Inflammatory macrophage treated with lipopolysaccharide for 4 hours (primary cell): ENCODE measurements around the gene LGI2.
"Not testable (repeated sequence)": the region's sequence is repeated elsewhere in the genome, so short reads cannot be mapped to it uniquely, and the experiment has no call there.

Experiments
- DNase-seq: peaks from one replicate; pipeline ENCODE4 v3.0.0-alpha.2; 2020

LGI2 gene

DNA sequence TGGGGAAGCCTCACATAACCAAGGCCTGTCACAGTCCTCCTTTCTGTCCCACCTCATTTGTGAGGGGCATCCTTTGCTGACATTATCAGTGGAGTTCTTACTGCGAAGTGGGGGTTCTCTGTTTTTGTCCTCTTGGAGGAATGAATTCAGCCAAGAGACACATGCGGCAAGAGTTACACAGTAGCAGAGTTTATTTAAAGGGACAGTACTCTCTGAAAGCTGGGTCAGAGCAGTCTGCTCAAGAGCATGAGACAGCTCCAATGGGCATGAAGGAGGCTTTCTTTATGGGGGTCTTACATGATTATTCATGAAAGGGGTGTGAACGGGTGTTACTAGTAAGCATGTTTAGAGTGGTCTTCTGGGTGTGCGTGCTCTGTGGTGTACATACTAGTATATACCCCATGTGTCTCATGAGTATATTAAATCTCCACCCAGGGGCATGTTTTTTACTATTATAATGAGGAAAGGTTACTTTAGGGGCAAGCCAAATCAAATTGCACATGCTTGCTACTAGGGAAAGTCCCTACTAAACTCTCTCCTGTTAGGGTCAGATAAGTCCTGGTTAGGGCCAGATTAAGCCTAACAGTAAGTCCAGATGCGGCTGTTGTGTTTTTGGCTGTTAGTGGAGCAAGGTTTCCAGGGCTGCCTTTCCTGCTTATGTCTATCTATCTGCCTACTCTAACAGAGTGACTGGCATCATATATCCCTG is 19.8 kb upstream of the LGI2 start:
- DNase-seq = no peak

DNA sequence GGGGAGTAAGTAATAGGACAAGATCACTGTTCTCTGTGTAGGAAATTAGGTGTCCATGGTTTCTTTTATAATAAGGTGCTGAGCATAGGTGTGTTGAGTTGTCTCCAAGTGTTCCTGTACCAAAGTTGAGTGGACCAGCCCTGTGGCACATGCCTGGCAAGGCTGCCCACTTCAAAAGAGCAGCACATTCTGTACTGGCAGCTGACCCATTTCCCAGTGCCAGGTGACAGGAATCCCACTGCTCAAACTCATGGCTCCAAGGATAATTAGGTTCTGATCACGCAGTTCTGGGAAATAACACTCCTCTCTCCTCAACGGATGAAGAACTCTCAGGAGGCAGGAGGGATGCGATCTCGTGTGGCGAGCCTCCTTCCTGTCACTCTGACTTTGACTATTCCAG is 12.8 kb upstream of the LGI2 start:
- DNase-seq = no peak

DNA sequence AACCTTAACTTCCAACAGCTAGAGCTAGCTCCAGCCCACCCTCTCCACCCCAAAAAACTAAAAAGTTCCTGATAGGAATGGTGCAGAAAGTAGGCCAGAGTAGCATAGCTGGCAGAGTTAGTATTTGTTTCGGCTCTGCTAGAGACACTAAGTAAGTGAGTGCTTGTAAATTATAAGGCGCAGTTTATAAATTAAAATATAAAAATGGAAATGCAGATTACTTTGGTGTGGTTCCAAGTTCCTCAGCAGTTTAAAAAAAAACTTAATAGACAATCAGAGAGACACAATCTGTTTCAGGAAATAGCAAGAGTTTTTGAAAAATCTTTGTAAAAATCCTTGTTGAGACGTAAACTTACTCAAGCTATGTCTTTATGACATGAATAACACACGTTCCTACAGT is 2.8 kb upstream of the LGI2 start:
- no peak for DNase-seq

DNA sequence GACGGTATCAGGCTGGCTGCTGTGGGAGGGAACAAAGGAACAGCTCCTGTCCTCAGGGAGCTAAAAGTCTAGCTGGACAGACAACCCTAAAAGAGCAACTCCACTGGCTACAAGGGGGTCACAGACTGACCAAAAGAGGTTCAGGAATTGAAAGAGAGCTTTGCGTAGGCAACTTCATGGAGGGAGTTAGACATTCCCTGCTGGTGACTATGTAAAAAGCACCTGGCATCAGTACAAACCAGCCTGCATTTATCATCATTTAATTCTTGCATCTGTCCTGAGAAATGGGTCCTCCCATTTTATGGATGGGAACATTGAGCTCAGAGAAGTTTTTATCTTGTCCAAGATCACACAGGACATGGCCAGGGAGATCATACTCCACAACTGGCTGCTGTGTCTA is 1.4 kb upstream of the LGI2 start:
- no peak for DNase-seq

DNA sequence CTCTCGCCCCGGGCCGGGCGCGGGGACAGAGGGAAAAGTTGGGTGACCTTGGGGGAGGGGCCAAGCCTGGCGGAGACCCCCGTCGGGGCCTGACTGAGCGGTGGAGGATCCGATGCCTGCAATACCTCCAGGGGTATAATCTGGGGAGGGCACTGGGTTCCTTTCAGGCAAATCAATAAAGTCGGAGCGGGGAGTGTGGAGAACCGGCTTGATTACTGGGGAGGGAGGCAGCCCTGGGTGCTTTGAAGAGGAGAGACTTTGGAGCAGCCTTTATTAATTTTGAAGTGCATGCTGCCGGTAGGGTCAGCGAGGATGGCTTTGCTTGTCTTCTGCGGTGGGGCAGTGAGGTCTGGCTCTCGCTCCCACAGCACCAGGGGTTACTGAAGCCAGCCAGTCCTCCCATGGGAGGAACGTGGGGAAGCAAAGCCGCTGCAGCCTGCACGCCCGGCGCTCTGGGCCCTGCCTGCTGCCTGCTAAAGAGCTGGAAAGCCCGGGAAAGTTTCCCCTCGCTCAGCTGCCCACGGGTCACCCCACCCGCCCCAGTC is 403 bp upstream of the LGI2 start:
- no peak for DNase-seq

DNA sequence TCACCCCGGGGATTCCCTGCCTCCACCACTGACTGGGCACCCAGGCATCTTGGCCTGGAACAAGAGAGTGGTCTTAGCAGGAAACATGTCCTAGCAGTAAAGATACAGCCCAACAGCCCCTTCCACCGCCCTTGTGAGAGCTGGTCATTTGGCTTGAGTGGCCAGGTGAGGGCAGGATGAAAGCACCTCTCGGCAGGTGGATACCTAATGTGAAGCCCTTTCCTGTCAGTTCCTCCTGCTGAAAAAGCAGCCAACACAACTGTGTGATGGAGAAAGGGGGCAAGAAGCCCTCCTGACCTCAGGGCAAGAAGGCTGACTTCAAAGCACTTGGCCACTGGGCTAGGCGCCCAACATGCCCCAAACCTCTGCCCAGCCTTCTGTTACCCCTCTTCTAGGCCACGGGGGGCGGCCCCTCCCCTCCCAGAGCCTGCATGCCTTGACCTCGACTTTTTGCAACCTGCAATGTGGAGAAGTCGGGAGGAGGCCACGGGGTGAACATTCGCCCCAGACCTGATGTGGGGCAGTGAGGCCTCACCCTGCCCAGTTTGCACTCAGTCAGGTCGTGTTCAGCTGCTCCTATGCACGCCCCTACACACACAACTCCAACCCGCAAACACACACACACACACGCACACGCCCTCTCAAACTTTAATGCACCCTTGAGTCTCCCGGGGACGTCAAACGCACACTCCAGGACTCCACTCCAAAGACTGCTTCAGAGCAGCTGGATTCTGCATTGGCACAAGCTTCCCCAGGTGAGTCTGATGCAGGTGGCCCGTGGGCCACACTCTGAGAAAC is 1.1 kb downstream of the LGI2 start:
- DNase-seq = no peak

DNA sequence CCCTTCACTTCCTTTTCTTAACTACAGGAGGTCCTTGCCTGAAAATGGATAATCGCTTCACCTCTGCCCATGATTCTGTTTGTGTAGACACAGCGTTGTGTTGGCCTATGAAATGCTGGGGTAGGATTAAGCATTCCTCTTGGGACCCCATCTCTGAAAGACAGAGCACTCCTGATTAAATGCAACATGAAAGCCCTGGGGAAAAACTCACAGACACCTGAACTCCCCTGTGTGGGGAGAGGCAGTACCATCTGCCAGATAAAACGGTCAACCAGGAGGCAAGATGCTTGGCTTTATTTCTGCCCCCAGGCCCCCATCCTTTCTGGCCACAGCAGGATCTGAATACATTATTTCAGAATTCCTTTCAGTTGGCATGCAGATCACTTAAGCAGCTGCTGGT is 1.9 kb downstream of the LGI2 start:
- DNase-seq = no peak

DNA sequence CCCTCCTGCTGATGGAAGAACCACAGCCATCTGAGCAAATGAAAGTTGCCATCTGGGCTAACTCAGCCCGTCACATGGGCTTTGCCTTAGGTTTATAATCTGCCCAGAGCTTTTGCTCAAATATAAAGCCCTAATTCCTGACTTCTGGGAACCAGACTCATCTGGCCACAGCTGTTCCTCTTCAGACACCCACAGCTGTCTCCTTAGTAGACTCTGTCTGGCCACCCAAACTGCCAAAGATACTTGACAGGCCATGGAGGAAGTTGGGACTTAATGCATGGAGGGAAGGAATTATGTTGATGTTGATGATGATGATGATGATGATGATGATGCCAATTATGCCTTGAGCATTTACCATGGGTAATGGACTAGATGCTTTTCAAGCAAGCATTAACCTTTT is 8.0 kb downstream of the LGI2 start:
- no peak for DNase-seq

DNA sequence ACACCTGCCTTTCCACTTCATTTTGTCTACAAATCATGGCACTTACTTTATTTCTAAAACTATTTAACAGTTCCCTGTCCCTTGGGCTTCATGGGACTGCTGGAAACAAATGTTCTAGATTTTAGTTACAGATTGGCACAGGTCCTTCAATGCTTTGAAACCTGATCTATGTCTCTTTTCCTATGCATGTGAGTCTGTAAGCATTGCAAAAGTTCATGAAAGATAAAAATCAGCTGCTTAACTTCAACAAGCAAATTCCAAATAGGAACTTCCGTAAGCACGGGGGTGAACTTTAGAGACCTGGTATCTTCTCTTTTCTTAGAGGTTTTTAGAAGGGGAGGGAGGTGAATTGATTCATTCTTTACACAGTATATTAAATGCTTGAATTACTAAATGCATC is 9.5 kb downstream of the LGI2 start:
- DNase-seq = peak; percentile 41

DNA sequence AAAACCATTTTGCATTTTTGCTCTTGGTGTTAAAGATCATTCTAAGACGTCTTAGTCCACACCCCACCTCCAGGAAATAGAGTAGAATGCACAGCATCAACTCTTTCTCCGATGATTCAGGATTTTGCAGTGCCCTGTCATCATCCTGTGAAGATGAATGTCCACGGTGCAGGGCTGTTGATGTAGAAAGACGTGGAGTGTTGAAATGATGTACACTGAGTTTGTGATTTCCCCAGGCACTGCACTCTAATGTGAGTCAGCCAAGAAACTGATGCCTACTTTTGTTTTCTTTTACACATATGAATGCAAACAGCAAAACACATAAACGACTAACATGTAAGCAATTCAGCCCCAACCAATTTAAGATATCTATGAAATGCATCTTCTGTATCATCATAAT is 10.5 kb downstream of the LGI2 start:
- DNase-seq = peak; percentile 93

DNA sequence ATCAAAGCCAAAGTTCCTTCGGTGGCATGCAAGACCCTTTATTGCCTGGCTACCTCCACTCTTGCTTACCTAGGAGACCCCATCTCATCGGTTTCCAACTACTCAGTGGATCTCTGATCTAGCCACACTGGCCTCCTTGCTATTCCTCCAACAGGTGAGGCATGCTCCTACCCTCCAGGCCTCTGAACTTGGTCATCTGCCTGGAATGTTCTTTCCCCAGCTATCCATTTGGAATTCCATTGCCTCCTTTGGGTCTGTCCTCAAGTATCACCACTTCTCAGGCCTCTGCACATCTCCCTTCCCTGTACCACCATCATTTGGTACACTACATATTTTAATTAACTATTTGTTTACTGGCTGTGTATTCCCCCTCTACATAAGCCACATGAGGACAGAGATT is 11.2 kb downstream of the LGI2 start:
- DNase-seq = no peak

DNA sequence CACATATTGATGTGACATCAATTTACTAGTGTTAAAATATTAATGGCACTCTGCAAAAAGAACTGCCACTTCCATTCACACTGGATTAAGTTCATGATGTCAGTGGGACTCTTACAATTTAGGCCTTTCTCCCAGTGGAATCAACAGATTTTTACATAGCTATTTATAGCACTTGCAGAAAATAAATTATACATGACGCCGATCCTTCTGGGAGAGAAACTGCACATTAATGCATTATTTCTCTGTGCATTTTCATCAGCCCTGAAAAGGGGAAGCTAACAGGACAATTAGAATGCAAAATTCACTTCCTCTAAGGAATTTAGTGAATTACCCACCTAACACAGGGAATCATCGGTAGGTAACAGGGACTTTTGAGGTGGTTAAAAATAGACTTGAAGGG is 15.7 kb downstream of the LGI2 start:
- DNase-seq = peak; percentile 37

DNA sequence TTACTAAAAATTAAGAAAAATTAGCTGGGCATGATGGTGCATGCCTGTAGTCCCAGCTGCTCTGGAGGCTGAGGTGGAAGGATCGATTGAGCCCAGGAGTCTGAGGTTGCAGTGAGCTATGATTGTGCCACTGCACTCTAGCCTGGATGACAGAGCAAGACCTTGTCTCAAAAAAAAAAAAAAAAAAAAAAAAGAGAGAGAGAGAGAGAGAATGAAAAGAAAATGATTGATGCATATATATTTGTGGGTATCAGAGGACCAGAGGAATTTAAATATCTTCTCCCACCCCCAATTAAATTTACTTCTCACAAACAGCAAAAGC is 16.1 kb downstream of the LGI2 start:
- DNase-seq = not testable (repeated sequence)

DNA sequence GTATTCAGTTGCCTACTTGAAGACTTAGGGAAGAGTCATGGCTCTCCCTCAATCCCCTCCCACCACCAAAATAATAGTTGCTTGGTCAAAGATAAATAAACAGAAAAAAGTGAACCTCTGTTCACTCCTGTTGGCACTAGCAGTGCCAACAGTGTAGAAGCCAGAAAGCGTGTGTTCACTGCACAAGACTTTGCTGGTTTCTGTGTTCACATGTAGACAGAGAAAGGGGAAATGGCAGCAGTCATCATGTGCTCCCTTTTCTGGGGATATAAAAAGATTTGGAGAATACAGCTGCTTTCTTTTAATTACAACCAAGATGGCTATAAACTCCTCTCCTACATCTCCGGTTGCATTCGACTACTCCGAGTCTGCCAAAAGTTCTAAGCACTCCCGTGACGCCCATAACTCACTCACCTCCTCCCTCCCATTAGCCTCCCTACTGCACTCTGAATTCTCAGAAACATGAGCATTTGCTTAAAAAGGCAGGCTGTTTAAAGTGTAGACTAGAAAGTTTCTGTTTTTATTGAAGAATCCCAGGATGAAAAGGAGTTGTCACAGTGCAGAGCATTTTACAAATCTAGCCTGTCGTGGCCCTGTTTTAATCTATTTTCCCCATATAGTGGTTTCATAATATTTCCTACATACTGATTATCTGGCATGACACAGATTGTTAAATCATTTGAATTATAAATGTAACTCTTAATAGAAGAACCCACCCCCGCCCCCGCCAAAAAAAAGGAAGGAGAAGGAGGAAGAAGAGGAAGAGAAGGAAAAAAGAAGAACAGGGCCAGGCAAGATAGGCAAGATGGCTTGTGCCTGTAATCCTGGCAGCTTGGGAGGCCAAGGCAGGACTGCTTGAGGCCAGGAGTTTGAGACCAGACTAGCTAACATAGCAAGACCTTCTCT is 16.7 kb downstream of the LGI2 start:
- peak; percentile 43 for DNase-seq

DNA sequence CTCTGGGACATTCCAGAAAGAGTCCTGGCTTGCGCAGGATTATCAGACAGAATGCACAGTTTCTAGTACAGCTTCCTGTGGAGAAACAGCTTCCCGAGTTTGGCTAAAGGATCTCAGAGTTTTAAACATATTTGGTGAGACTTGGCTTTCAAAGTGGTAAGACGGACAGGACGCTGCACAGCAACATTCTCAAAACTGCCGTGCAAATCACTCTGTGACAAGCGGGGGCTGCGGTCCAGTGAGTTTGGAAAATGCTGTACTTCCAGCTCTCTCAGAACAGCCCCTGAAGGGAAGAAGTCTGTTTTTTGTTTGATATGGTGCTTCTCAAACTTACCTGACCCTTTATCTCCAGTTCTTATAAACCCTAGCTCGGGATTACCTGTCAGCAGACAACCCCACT is 18.1 kb downstream of the LGI2 start:
- DNase-seq = no peak

DNA sequence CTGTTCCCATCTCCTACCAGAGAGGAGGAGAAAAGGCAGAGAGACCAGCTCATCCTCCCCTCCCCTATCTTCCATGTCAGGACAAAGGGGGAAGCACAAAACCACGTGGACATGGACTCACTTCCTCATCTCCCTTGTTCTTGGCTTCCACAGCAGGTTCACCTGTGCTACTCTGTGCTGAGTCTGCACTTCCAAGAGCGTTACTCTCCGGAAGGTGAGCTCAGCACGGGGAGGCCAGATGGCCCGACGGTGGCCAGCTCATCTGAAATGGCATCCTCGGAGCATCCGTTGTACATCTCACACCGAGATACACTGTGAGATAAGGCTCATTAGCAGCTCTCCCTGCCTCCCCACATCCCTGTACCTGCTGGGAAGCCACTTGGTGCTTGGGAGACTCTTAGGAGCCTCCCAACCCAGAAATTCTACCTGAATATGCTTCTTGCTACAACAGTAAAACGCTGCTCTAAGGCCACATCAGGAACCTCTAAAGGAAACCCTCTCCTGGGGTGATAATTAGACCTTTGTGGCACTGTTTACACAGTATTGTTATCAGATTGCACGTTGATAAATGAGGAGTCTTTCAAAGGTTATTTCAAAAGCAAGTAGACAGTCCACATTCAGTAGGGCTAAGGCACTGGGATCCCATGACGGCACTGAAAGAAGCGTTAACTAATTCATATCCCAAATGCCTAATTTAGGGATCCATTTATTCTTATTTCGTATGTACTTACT is 19.4 kb downstream of the LGI2 start:
- DNase-seq = no peak

DNA sequence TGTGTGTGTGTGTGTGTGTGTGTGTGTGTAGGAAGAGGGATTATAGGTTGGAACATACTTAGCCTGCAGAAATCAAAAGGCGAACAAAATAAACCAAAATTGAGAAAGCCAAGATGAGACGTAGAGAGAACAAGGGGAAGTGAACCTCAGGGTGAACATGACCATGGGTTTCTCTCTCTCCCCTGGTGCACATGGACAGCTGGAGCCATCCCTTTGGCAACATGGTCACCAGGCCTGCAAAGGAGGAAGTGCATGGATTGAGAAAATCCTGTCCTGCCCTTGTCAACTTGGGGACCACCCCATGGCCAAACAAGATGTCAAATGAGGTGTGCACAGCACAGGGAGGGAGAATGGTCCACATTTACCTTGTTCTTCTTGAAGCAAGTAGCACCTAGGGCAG is 23.1 kb downstream of the LGI2 start:
- peak; percentile 85 for DNase-seq

DNA sequence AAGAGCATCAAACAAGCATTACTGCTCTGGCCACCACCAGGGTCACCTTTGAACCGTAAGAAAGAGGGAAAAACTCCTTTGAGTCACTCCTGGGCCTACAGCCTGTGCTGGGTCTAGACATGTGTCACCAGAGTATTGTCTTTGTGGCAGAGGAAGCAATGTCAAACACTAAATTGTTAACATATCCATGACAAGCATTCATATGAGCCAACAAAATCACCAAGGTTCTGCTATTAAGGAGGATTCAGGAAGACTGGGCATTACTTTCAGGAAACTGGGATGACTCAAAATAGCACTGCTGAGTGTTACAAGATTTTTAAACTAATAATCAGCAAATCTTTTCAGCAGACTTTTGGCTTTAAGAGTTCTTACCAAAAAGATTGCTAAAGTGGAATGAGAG is 28.1 kb downstream of the LGI2 start:
- DNase-seq = peak; percentile 52

DNA sequence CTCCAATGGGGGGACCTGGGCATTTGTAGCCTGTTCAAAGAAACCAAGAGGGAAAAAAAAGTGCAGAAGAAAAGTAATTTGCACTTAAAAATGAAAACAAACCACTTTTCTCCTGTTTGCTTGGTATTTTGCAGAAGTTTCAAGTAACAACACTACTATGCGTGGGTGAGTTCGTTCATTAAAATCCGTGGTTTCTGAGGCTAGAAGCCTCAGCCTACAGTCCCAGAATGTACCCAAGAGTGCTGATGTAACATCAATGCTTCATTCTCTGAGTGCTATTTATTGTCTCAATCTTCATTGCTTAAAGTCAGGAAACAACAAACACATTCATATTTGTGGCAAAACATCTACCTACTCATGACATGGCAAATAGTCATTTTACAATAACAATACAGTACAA is 29.2 kb downstream of the LGI2 start:
- DNase-seq = peak; percentile 87

DNA sequence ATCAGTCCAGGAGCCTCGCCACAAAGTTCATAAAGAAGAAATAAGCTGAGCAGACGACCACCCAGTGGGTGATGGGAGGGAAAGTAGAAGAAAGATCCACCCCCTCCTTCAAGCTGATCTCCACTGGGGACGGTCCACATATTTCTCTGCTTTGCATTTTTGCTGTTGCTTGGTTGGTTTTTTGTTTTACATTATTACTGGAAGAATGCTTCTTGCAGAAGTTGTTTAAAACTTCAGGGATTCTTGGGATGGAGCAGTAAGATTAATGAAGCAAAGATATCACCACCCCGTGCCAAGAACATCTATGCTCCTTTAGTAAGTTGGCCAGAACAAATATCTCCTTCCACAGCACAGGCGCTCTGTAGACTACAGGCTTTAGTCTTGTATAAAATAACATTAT is 30.1 kb downstream of the LGI2 start:
- no peak for DNase-seq

DNA sequence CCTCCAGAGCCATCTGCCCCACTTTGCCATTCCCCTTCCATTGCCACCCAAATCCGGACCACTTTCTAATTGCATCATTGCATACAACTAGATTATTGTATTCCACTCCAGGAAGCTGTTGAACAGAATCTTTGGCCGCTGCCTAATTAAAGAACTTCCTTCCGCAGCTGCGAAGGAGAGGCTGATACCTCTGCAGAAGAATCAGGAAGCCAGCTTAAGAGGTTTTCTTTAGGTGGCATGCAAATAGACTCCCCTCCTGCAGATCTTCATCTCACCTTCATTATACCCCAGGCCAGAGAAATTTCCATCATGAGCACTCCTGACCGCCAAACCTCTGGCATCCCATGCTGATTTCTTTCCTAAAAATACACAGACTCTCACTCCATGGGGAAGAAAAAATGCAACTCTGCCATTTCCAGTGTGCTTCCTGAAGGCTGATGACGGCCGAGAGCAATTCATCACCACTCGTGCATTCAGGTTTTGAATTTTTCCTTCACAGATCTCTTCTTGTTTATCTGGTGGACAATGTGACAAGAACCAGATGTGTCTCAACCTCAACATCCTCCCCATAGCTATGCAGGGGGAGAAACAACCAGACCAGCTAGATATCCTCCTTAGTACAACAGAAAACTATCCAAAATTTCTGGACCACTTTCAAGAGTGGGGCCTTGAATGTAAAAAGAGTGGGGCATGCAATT is 31.2 kb downstream of the LGI2 start:
- no peak for DNase-seq

DNA sequence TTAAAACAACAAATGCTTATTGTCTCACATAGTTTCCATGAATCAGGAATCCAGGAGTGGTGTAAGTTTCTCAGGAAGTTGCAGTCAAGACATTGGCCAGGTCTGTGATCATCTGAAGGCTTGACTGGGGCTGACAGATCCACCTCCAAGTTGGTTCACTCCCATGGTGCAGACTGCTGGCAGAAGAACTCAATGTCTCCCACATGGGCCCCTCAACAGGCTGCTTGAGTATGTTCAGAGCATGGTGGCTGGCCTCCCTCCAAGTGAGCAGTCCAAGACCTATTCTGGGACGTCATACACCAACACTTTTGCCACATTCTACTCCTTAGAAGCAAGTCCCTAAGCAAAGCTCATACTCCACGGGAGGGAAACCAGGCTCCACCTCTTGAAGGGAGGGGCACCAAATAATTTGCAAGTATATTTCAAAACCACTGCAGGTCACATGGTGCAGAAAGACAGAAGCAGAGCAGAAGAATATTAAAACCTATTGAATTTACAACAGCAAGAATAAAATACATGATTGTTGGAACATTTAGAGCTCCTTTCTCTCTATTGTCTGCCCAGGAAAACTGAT is 35.3 kb downstream of the LGI2 start:
- DNase-seq = no peak
